Fibroblast of the conjunctiva (primary cell): ENCODE results near the gene ZDHHC11B.
"Not testable (repeated sequence)": the region's sequence is repeated elsewhere in the genome, so short reads cannot be mapped to it uniquely, and the experiment has no call there.

Experiments
- DNase-seq: peaks from one replicate; pipeline ENCODE4 v3.0.0-alpha.2; 2010; ENCODE audit warnings: low read depth

ZDHHC11B gene

GRCh38 chr5:783881-784427 lies 575 bp downstream of the ZDHHC11B start:
- not testable (repeated sequence) for DNase-seq

- DNase-seq = not testable (repeated sequence)
These were observed 1.3 kb downstream of the ZDHHC11B start for GRCh38 chr5:783049-783802.

GRCh38 chr5:782356-782755 lies 2.2 kb downstream of the ZDHHC11B start:
- not testable (repeated sequence) for DNase-seq

- DNase-seq = not testable (repeated sequence)
These were observed 4.0 kb downstream of the ZDHHC11B start for GRCh38 chr5:780571-780970.

GRCh38 chr5:778967-779366 lies 5.6 kb downstream of the ZDHHC11B start:
- DNase-seq = not testable (repeated sequence)

- DNase-seq = not testable (repeated sequence)
These were observed 6.1 kb downstream of the ZDHHC11B start for GRCh38 chr5:778421-778820.

- DNase-seq = no peak
These were observed 6.8 kb downstream of the ZDHHC11B start for GRCh38 chr5:777756-778161.

GRCh38 chr5:776862-777711 lies 7.4 kb downstream of the ZDHHC11B start:
- no peak for DNase-seq

- no peak for DNase-seq
These were observed 8.3 kb downstream of the ZDHHC11B start for GRCh38 chr5:775961-776861.

- DNase-seq = not testable (repeated sequence)
These were observed 9.0 kb downstream of the ZDHHC11B start for GRCh38 chr5:775595-775960.

- not testable (repeated sequence) for DNase-seq
These were observed 9.5 kb downstream of the ZDHHC11B start for GRCh38 chr5:774854-775505.

- not testable (repeated sequence) for DNase-seq
These were observed 10.2 kb downstream of the ZDHHC11B start for GRCh38 chr5:774304-774703.

- no peak for DNase-seq
These were observed 10.8 kb downstream of the ZDHHC11B start for GRCh38 chr5:773517-774264.

GRCh38 chr5:772931-773330 lies 11.6 kb downstream of the ZDHHC11B start:
- DNase-seq = not testable (repeated sequence)

- not testable (repeated sequence) for DNase-seq
These were observed 12.0 kb downstream of the ZDHHC11B start for GRCh38 chr5:772547-772890.

GRCh38 chr5:771841-772546 lies 12.5 kb downstream of the ZDHHC11B start:
- not testable (repeated sequence) for DNase-seq

- not testable (repeated sequence) for DNase-seq
These were observed 13.3 kb downstream of the ZDHHC11B start for GRCh38 chr5:771087-771781.

- DNase-seq = not testable (repeated sequence)
These were observed 13.9 kb downstream of the ZDHHC11B start for GRCh38 chr5:770585-770984.

- DNase-seq = not testable (repeated sequence)
These were observed 14.9 kb downstream of the ZDHHC11B start for GRCh38 chr5:769485-770145.
